HEK293T (cell line): ENCODE results near the gene ZNF358.

Source experiments
- BHLHE40 ChIP-seq: fragments of 450-650 bp; IDR thresholded peaks from 2 replicates; pipeline ENCODE4 v1.6.1; 2016; ENCODE audit warnings: mild to moderate bottlenecking, moderate library complexity, borderline replicate concordance
- ELF4 ChIP-seq: fragments of 450-650 bp; IDR thresholded peaks from 2 replicates; pipeline ENCODE4 v1.6.1; 2017; ENCODE audit warnings: antibody characterized with exemption
- FOXM1 ChIP-seq: fragments of 450-650 bp; IDR thresholded peaks from 2 replicates; pipeline ENCODE4 v1.6.1; 2017; ENCODE audit warnings: mild to moderate bottlenecking, borderline replicate concordance
- SP1 ChIP-seq: fragments of 450-650 bp; IDR thresholded peaks from 2 replicates; pipeline ENCODE4 v1.6.1; 2017
- SUZ12 ChIP-seq: fragments of 450-650 bp; IDR thresholded peaks from 2 replicates; pipeline ENCODE4 v1.6.1; 2016; ENCODE audit warnings: mild to moderate bottlenecking
- TARDBP ChIP-seq: fragments of 450-650 bp; IDR thresholded peaks from 2 replicates; pipeline ENCODE4 v1.6.1; 2016

- TF ChIP-seq TARDBP (no peak), BHLHE40 (no peak), FOXM1 (no peak), SUZ12 (no peak), SP1 (no peak), ELF4 (no peak)
These were observed 43.2 kb downstream of the ZNF358 start for GRCh38 chr19:7559102-7559501.
